GM19467 (cell line): ENCODE results near the gene MTR.
A peak's percentile ranks its signal among the peaks of the same experiment; 100 is the strongest.

Source experiments
- ATAC-seq: cut with Tn5 transposase; IDR thresholded peaks from one replicate; pipeline ENCODE4 v1.9.1; 2021; ENCODE audit warnings: mild to moderate bottlenecking, moderate library complexity; ENCODE audit not compliant: unreplicated experiment

The MTR gene

DNA sequence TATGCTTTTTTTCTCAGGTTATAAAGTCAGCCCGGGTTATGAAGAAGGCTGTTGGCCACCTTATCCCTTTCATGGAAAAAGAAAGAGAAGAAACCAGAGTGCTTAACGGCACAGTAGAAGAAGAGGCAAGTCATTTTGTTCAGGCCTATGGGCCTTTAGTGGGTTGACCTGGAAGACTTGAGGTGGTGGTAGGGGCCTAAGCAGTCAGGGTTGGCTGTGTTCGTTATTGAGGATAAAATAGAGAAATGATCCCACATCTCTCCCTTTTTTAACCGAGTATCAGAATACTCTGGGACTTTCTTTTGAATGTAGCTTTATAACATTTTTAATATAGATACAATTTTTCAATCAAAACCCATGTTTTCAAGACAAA, 67.1 kb downstream of the MTR start:
- ATAC-seq = no peak

- ATAC-seq = no peak
These were observed 67.6 kb downstream of the MTR start for GRCh38 chr1:236862615-236863211.

DNA sequence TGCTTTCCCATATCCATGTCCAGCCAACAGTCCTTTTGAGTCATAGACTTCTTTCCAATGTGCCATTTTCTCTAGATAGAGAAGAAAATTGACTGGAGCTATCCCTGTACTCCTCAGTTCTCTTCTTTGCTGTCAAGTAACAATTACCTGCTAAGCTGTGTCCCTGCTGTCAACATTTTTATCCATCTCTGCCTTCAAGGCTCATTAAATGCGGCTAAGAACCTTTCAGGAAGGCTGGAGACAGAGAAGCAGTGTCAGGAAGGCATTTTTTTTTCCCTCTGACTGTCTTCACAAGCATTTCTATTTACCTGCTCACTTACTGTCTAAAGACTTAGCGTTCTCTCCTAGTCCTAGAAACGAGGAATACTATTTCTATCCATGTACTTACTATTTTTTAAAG, 69.1 kb downstream of the MTR start:
- ATAC-seq = no peak

DNA sequence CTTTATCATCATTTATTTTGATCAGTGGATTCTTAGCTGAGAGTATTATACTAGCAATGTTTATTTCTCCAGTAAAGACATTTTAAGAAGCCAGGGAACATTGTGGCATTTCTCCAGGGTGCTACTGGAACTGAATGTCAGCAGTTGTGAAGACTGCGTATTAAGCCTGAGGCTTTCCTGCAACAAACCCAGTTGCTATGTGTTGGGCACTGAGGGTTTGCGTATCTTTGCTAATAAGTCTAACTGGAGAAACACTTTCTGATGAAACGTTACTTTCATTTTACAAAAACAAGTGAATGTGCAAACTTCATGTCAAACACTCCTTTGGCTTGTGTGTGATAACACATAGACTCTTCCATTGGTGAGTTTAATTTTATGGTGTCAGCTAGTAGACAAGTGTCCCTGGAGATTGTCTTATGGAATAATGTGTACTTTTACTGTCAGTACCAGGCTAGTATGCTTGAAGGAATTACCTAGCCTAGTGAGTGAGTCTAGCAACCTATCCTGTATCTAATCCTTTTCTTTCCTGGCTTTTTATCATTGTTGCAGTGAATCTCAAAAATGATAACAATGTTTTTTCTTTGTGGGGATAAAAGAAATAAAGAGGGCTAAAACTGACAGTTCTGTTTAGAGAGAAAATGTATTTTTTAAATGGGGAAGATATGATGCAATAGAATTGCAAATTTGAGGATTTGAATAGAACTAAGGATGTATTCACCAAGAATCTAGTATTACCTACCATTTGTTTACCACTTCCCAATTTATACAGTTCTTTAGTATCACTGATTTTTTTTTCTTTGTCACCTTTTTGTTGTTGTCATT, 70.1 kb downstream of the MTR start:
- ATAC-seq = no peak

DNA sequence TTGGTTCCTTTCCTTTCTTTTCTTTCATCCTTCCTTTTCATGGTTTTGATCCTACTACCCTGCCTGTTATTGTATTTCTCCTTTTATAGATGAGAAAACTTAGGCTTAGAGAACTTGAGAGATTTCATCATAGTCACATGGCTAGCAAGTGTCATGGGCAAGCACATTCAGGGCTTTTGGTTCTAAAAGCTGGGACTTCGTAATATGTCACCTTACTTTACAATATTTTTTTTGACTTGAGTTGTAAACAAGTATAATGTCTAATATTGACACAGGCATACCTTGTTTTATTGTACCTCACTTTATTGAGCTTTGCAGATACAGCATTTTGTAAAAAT, 70.7 kb downstream of the MTR start:
- ATAC-seq = no peak

DNA sequence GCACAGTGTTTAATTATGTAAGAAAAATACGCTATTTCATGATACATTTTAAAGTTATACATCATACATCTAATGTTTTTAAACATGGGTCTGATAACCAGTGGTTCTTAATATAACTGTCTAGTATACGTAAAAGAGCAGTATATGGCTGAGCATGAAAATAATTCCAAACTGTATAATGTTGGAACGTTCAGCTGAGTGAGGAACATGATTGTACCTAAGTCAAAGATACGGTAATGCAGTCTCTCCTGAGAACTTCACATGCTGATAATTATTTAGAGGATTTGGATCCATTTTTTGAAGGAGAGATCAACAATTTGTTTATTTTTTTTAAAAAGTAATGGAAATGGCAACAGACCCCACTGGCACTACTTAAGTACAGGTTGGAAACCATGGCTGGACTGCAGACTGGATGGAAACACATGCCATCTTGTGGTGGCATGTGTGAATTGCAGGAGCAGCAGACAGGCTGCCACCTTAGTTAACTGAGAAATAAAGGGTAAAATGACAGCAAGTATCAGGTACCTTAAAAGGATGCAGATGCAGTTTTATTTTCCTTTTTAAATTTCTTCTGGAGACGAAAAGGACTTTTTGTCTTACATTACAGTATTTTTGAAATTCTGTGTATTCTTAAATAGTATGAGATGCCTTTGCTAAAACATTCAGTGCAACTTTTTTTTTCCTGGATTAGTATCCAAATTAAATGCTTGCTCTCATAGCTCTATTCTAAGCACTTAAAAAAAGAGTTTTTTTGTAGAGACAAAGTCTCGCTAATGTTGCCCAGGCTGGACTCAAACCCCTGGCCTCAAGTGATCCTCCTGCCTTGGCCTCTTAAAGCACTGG, 73.8 kb downstream of the MTR start:
- ATAC-seq = peak; percentile 70

GRCh38 chr1:236869911-236870310, 74.8 kb downstream of the MTR start:
- ATAC-seq = no peak

- no peak for ATAC-seq
These were observed 75.6 kb downstream of the MTR start for GRCh38 chr1:236870721-236871120.

DNA sequence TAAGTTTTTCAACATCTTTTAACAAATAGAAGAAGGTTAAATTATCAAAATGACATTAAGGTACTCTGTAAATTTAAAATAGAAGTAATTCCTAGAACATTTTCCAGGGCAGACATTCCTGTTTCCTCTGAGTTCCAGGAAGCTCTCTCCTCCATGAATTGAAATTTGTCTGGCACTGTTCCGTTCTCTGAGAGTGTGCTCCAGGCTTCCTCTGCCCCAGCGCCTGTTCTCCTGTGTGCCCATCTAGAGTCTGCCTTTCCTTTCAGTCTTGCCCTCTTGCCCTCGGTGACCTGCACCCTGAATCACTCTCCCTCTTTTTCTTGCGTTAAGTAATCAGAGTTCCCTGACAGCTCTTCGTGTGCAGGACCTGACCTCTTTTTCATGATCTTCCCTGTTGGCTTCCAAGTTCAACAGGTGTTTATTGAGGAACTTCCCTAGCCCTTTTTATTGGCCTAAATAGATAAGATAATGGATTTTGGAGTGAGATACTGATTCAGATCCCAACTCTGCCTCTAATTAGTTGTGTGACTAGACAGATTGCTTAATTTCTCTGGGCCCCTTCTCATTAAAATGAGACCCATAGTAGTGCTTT, 77.1 kb downstream of the MTR start:
- ATAC-seq = no peak

DNA sequence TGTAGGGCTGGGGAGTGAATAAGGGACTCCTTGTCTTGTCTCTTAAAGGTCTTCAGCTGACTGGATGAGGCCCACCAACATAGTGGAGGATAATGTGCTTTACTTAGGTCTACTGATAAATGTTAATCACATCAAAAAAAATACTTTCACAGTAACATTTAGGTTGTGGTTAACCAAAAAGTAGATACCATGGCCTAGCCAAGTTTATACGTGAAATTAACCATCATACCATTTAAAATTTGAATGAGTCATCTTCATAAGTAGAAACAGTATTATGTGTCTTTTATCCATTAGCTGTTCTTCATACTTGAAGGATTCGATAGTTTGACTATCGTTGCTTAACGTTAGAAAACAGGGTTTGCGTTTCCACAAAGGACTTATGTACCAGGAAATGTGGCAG, 80.9 kb downstream of the MTR start:
- ATAC-seq = no peak

GRCh38 chr1:236877661-236878060, 82.6 kb downstream of the MTR start:
- ATAC-seq = no peak

DNA sequence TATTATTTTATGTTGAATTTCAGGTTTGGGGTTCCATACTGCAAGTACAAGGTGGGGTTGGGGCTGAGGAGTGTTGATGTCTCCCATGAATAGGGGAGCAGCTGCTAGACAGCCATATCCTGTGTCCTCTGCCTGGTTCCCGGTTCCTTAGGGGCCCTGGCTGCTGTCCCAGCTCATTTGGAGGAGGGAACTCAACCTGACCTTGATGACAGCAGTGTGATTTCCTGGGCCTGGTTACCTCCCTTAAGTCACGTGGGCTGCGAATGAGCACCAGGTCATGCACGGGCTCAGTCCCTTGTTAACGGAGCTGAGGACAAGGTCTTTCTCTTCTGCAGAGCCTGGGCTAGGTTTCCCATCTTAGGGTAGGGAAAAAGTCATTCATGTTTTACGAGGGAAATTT, 85.1 kb downstream of the MTR start:
- no peak for ATAC-seq

DNA sequence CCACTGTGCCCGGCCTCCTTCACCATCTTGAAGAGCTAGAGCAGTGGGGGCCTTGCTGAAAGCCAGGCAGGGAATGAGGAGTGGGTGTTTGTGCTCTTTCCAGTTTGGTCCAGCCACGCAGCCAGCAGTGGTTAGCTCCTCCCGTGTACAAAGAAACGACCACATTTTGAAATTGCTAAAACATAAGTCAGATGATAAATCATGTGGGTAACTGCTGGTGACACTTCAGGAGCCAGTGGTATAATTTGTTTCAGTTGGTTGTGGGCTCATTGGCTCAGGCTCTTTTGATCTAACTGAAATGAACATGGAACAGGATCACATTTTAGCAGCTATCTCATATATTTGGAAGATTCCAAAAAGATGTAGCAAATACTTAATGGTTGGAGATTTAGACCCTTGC, 87.6 kb downstream of the MTR start:
- ATAC-seq = no peak

GRCh38 chr1:236886199-236886598, 91.1 kb downstream of the MTR start:
- ATAC-seq = no peak

GRCh38 chr1:236887081-236887480, 92.0 kb downstream of the MTR start:
- ATAC-seq = no peak

GRCh38 chr1:236888126-236888525, 93.0 kb downstream of the MTR start:
- no peak for ATAC-seq

DNA sequence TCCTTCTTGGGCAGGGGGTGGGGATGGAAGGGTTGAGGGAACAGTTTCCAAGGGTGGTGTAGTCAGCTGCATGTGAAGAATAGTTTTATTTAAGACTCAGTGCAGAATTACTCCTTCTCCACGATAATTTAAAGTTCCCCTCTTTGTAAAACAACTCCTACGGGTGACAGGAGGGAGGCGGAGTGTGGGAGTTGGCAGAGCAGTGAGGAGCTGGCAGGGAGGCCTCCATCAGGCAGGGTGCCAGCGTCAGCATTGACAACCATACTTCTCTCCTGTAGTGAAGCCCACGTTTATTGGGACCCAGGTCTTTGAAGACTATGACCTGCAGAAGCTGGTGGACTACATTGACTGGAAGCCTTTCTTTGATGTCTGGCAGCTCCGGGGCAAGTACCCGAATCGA, 93.8 kb downstream of the MTR start:
- no peak for ATAC-seq

- no peak for ATAC-seq
These were observed 95.3 kb downstream of the MTR start for GRCh38 chr1:236890152-236891056.

GRCh38 chr1:236893626-236894545, 98.8 kb downstream of the MTR start:
- no peak for ATAC-seq
